Measurements from ENCODE around the gene YIPF3. TPM values are rescaled to one million over a fixed set of nuclear protein-coding genes. Genes with fewer than 3 reads are reported as not detected.

The YIPF3 gene
- total RNA-seq, 2 experiments from 2014 or later = 71.5 to 77.4 TPM

DNA sequence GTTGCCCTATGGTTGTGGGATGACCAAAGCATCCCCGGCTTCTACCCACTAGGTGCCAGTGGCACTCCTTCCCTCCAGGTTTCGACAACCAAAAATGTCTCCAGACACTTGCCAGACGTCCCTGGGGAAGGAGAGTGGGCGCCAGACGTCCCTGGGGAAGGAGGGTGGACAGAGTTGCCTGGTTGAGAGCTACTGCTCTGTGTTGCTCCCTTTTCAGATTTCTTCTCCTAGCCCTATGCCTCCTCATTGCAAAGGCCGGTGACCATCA lies 19.7 kb downstream of the YIPF3 start:
- Mint-ChIP-seq H3K27me3 (no peaks in the 10 kb centered on the region), H3K36me3 (ENCODE audit: low read depth) (peaks cover 15% of the 10 kb centered on the region), H3K27ac (no peak overlapping the region), H3K9me3 (no peaks in the 10 kb centered on the region), H3K4me1 (peaks cover 23% of the 10 kb centered on the region), H3K4me3 (no peak overlapping the region)
- DNase-seq = no peak
- POLR2A ChIA-PET = interaction anchor here (0.9 kb wide), 1 partner anchor 113 kb away, joined by 3 read pairs; no protein-coding TSS in a partner anchor
- CTCF ChIA-PET = interaction anchor here (1.1 to 5.5 kb wide), 2 partner anchors 9 to 13 kb away, joined by 3 to 35 read pairs; partner anchors contain the start of gene LRRC73

DNA sequence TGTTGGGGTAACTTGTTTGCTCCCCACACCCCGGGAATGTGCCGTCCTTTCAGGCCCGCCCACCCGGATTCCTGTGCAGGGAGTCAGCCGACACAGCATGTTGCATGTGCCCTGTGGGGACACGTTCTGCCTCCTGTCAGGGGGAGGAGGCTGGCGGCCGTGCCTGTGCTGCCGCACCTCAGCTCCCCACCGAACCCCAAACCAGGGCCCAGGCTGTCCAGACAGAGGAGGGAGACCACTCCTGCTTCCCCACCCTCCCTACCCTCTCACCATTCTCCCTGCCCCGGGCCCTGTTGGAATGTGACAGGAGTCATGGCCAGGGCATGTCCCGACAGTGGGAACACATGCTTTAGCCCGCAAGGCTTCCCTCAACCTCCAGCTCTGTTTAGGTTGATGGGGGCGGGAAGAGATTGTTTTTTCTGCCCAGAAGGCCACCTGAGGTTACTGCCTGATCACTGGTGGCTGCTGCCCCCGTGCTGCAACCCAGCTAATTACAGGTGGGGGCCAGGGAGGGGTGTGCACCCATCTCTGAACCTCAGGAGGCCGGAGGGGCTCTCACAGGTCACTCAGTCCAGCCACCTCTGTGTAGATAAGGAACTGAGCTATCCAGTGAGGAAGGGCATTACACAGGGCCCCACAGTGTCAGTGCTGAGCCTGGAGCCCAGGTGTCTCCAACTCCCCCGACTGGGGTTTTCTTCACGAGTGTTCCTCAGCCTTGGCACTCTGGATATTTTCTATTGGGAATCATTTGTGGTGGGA lies 20.2 kb downstream of the YIPF3 start:
- Mint-ChIP-seq H3K36me3 (ENCODE audit: low read depth) (peaks cover 12% of the 10 kb centered on the region), H3K9me3 (no peaks in the 10 kb centered on the region), H3K27me3 (no peaks in the 10 kb centered on the region), H3K4me1 (peaks cover 23% of the 10 kb centered on the region), H3K4me3 (no peak overlapping the region), H3K27ac (no peak overlapping the region)
- ChIA-PET CTCF (interaction anchor here (0.8 to 5.5 kb wide), 5 partner anchors 10 to 113 kb away, joined by 3 to 35 read pairs (median 4); partner anchors contain the start of genes DLK2 and LRRC73), POLR2A (interaction anchor here (0.9 to 2.3 kb wide), 2 partner anchors 19 to 113 kb away, joined by 3 to 10 read pairs; partner anchors contain the start of gene TJAP1)
- no peak for DNase-seq

DNA sequence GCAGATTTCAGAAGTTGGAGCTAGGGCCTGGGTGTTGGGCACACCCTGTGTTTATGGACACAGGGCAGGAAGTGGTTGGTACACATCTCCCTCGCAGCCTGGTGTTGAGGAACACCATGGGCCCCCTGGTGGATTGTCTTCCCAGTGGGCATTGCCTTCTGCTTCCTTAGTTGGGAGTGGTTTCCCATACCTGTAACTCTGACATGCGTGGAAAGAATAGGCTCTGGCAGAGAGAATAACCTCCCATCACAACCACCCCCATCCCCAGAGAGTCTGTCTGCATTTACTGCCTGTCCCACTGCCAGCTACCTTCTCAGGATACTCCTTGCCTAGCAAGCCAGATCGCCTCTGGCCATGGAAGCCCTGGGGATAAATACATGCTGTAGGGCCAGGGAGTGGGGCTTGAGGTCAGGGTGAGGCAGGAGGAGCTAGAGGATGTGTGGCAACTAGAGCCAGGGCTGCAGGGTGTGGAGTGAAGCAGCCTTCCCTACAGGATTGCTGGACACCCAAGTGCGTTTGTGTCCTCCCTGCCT lies 21.3 kb downstream of the YIPF3 start:
- peak; percentile 45 for DNase-seq
- ChIA-PET POLR2A (interaction anchor here (0.8 to 2.3 kb wide), 6 partner anchors 10 to 126 kb away, joined by 3 to 10 read pairs (median 4); partner anchors contain the start of genes POLR1C, TJAP1, YIPF3 and ZNF318), CTCF (interaction anchor here (0.6 to 5.5 kb wide), 9 partner anchors 9 to 266 kb away, joined by 3 to 35 read pairs (median 4); partner anchors contain the start of genes DLK2 and DNPH1)
- H3K9me3 Mint-ChIP-seq = no peaks in the 10 kb centered on the region
- H3K4me3 Mint-ChIP-seq = no peak overlapping the region
- peak overlapping the region; percentile 86 for H3K27ac Mint-ChIP-seq
- no peaks in the 10 kb centered on the region for H3K27me3 Mint-ChIP-seq
- peaks cover 4% of the 10 kb centered on the region for H3K36me3 Mint-ChIP-seq (ENCODE audit: low read depth)
- peaks cover 23% of the 10 kb centered on the region for H3K4me1 Mint-ChIP-seq

DNA sequence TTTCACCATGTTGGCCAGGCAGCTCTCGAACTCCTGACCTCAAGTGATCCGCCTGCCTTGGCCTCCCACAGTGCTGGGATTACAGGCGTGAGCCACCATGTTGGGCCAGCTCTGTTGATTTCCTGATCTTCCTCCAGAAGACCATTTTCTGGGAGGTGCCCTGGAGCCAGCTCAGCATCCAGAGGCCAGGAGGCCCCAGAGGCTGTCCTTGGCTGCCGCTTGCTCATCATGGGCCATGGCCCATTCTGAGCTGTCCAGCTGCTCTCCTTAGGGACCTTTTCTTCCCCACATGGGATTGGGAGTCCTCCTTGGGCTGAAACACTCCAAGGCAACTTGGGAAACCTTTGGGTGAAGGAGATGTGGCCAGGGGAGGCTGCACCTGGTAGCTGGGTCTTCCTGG lies 22.0 kb downstream of the YIPF3 start:
- ChIA-PET CTCF (interaction anchor here (0.6 to 5.5 kb wide), 8 partner anchors 9 to 265 kb away, joined by 4 to 35 read pairs (median 4); partner anchors contain the start of genes DNPH1, POLR1C and YIPF3), POLR2A (interaction anchor here (0.7 to 2.3 kb wide), 6 partner anchors 11 to 125 kb away, joined by 3 to 10 read pairs (median 4); partner anchors contain the start of genes TJAP1 and ZNF318)
- H3K27ac Mint-ChIP-seq = peak overlapping the region; percentile 86
- H3K4me3 Mint-ChIP-seq = no peak overlapping the region
- H3K9me3 Mint-ChIP-seq = no peaks in the 10 kb centered on the region
- no peak for DNase-seq
- H3K4me1 Mint-ChIP-seq = peaks cover 26% of the 10 kb centered on the region
- peaks cover 4% of the 10 kb centered on the region for H3K36me3 Mint-ChIP-seq (ENCODE audit: low read depth)
- H3K27me3 Mint-ChIP-seq = no peaks in the 10 kb centered on the region

DNA sequence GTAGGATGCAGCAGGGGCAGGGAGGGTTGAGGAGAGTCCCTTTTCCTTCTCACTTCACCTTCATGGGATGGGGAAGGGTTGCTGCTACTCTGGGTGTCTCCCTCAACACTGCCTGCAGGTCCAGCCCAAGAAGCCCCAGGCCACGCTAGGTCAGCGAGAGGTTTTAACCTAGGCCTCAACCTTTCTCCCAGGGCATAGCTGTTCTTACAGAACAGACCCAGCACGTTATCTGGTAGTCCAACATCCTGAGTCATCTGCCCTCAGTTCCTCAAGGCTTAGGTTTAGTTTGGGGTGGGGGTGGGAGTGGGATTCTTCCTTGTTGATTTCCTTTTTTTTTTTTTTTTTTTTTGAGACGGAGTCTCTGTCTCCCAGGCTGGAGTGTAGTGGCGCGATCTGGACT lies 22.4 kb downstream of the YIPF3 start:
- Mint-ChIP-seq H3K36me3 (ENCODE audit: low read depth) (peaks cover 4% of the 10 kb centered on the region), H3K9me3 (no peaks in the 10 kb centered on the region), H3K4me1 (peaks cover 26% of the 10 kb centered on the region), H3K4me3 (no peak overlapping the region), H3K27ac (peak overlapping the region; percentile 14), H3K27me3 (no peaks in the 10 kb centered on the region)
- DNase-seq = no peak
- CTCF ChIA-PET = interaction anchor here (0.6 to 5.5 kb wide), 6 partner anchors 10 to 265 kb away, joined by 4 to 35 read pairs (median 4); partner anchors contain the start of genes DNPH1, POLR1C and YIPF3
- POLR2A ChIA-PET = interaction anchor here (0.7 to 2.3 kb wide), 5 partner anchors 11 to 32 kb away, joined by 3 to 10 read pairs (median 5); partner anchors contain the start of gene TJAP1

DNA sequence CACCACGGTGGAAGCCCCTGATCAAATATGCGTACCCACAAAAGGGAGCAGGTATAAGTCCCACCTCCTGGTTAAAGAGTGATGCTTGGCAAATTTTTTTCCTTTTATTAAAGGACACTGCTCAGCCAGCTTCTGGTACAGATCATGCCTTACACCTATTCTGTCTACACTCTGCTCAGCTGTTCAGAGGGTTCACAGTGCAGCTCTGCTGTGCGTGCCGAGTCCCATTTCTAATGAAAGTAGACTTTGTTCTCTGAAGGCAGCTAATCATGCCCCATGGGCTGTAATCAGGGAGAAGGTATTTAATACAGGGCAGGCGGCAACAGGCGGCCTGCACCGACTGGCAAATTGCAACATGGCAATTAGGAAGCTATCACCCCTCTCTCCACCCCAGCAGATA lies 22.9 kb downstream of the YIPF3 start:
- DNase-seq = no peak
- Mint-ChIP-seq H3K36me3 (ENCODE audit: low read depth) (peaks cover 2% of the 10 kb centered on the region), H3K4me1 (peaks cover 26% of the 10 kb centered on the region), H3K9me3 (no peaks in the 10 kb centered on the region), H3K4me3 (no peak overlapping the region), H3K27ac (peak overlapping the region; percentile 14), H3K27me3 (no peaks in the 10 kb centered on the region)
- ChIA-PET POLR2A (interaction anchor here (0.9 kb wide), 1 partner anchor 16 kb away, joined by 3 read pairs; no protein-coding TSS in a partner anchor), CTCF (interaction anchor here (1.0 to 5.5 kb wide), 2 partner anchors 13 to 23 kb away, joined by 5 to 35 read pairs; partner anchors contain the start of genes POLR1C and YIPF3)

DNA sequence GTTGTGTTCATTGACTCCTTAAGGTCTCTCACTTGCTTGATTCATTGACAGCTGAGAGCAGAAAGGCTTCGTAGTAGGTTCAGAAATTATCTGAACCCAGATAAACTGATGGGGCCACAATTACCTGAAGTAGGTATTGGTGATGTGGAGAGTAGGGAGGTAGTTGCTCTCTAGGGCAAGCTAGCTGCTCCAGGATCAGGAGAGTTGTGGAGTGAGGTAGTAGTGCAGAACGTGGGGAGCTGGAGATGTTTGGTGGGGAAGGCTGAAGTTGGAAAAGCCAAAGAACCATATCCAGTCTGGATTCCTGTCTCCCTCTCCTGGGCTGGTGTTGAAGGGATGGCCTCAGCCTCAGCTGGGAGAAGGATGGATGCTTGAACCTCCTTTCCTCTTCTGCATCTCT lies 23.5 kb downstream of the YIPF3 start:
- Mint-ChIP-seq H3K27me3 (no peaks in the 10 kb centered on the region), H3K4me3 (no peak overlapping the region), H3K36me3 (ENCODE audit: low read depth) (no peaks in the 10 kb centered on the region), H3K27ac (no peak overlapping the region), H3K4me1 (peaks cover 26% of the 10 kb centered on the region), H3K9me3 (no peaks in the 10 kb centered on the region)
- no peak for DNase-seq
- POLR2A ChIA-PET = interaction anchor here (0.9 kb wide), 1 partner anchor 15 kb away, joined by 3 read pairs; no protein-coding TSS in a partner anchor
- CTCF ChIA-PET = interaction anchor here (5.5 kb wide), 1 partner anchor 13 kb away, joined by 35 read pairs; no protein-coding TSS in a partner anchor

DNA sequence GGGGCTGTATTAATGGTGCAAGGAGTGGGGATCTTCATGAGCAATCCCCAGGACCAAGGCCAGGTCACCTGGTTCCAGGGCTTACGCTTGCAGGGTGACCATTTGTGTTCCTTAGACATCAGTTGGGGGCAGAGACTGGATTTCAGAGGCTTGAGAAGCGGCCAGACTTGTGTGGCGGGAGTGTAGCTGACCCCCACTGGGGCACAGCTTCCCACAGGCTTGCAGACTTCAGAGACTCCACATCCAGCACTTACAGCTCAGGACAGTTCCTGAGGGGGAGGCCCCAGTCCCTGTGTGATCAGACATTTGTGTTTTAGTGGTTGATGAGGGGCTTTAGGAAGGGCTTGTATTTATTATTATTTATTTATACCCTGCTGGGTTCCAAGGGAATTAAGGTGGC lies 24.1 kb downstream of the YIPF3 start:
- Mint-ChIP-seq H3K27me3 (no peaks in the 10 kb centered on the region), H3K27ac (peak overlapping the region; percentile 36), H3K9me3 (no peaks in the 10 kb centered on the region), H3K4me1 (peaks cover 26% of the 10 kb centered on the region), H3K36me3 (ENCODE audit: low read depth) (no peaks in the 10 kb centered on the region), H3K4me3 (no peak overlapping the region)
- CTCF ChIA-PET = no interaction called here
- POLR2A ChIA-PET = interaction anchor here (0.9 kb wide), 1 partner anchor 15 kb away, joined by 3 read pairs; no protein-coding TSS in a partner anchor
- DNase-seq = no peak

DNA sequence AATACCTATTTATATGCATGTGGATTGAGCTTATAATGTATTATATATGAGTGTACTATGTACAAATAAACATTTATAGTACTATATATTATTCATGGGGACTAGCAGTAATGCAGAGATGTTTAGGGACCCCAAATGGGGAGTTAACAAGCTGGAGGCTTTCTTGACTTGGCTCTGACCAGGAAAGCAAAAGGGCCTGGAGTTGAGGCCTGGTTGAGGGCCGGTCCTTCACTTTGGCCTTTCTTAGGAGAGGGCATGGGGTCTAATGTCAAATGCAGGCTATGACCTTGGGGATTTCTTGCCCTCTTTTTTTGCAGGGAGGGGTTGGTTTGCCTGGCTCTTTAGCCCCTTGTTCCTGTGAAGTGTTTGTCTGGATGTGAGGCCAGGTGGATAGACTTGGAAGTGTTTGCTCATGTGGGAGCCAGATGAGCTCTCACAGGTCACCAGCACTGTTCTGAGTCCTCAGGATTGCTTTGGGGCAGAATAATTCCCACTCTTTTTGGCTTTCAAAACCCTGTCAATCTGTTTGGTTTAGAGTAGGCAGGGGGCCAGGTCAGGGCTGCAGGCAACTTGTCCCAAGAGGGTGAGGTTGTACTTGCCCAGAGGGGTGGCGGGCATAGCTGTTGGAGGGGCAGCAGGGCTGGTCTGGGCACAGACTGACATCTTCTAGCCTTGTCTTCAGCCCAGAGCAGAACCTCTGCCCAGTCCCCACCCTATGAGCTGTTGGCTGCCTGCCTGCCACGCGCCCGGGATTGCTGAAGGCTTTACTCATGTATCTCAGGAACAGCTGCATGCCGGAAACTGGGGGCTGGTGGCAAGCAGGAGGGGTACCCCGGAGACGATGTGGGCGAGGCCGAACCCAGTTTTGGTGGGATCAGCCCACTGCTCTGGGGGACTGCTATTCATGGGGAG lies 24.7 kb downstream of the YIPF3 start:
- POLR2A ChIA-PET = no interaction called here
- Mint-ChIP-seq H3K4me3 (no peak overlapping the region), H3K4me1 (peaks cover 26% of the 10 kb centered on the region), H3K27ac (peak overlapping the region; percentile 36), H3K9me3 (no peaks in the 10 kb centered on the region), H3K27me3 (no peaks in the 10 kb centered on the region), H3K36me3 (ENCODE audit: low read depth) (no peaks in the 10 kb centered on the region)
- DNase-seq = no peak
- CTCF ChIA-PET = no interaction called here

DNA sequence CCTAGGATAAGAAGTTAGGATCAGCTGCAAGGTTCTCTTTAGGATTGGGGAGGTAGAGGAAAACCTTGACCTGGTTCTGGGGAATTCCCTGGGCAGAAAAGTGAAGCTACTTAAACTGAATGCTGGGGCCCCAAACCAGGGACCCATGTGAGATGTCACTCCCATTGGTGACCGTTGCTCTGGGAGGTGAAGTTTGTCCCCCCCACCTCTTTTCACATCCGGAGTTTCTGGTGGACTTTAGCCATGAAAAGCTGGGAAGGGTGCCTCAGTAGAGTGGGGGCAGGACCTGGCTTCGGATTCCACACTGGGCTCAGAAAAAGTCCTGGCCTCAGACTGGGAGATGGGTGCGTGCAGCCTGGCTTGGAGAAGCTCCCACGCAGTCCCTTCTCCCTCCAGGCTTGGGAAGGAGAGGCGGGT lies 26.2 kb downstream of the YIPF3 start:
- CTCF ChIA-PET = interaction anchor here (0.8 kb wide), 1 partner anchor 16 kb away, joined by 4 read pairs; no protein-coding TSS in a partner anchor

DNA sequence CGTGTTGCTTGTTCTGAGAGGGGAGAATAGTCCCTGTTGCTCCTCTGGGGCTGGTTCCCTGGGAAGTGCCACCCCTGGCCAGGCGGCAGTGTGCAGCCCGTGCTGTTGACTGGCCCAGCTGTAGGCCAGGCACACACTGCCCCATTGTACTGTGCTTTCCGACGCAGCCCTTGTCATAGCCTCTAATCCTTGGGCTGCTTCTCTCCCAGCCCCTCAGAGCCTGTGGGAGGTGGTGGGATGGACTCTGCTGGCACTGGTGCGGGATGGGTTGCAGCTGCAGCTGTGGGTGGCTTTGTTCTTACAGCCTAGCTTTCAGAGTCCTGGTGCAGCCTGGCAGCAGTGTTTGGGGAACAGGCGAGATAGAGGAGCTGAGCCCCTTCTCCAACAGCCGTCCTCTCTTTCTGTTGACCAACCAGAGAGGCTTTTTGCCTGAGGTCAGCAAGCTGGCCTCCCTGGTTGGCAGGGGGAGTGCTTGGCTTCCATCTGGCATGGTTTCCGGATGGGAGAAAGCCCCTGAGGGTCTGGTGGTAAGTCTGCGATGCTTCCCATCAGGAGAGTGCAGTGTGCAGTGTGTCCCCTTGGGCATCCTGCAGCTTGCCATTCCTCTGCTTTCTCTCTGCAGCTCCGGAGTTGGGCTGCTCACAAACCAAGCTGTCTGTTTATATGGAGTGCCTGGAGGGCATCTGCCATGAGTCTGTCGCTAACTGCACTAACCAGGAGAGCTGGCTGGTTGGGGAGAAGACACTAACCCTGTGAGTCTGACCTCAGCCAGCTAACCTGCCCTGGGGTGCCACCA lies 27.3 kb downstream of the YIPF3 start:
- no peak overlapping the region for H3K27ac Mint-ChIP-seq
- H3K4me3 Mint-ChIP-seq = no peak overlapping the region
- H3K4me1 Mint-ChIP-seq = peaks cover 13% of the 10 kb centered on the region
- no peaks in the 10 kb centered on the region for H3K9me3 Mint-ChIP-seq
- no peak for DNase-seq
- no peaks in the 10 kb centered on the region for H3K36me3 Mint-ChIP-seq (ENCODE audit: low read depth)
- CTCF ChIA-PET = interaction anchor here (0.8 kb wide), 1 partner anchor 17 kb away, joined by 4 read pairs; no protein-coding TSS in a partner anchor
- POLR2A ChIA-PET = no interaction called here
- H3K27me3 Mint-ChIP-seq = no peaks in the 10 kb centered on the region

More for the DNA sequence above, 26.2 kb downstream of the YIPF3 start:
- no peak overlapping the region for H3K27ac Mint-ChIP-seq
- peaks cover 23% of the 10 kb centered on the region for H3K4me1 Mint-ChIP-seq
- H3K27me3 Mint-ChIP-seq = no peaks in the 10 kb centered on the region
- no peaks in the 10 kb centered on the region for H3K9me3 Mint-ChIP-seq
- H3K4me3 Mint-ChIP-seq = no peak overlapping the region
- H3K36me3 Mint-ChIP-seq (ENCODE audit: low read depth) = no peaks in the 10 kb centered on the region
- DNase-seq = no peak
- POLR2A ChIA-PET = no interaction called here

All from activated CD4-positive, alpha-beta memory T cell treated with anti-CD3 and anti-CD28 coated beads, Interleukin-2, amount 10 ng/mL, durations not matched to agents 7 days and 5 days (primary cell).